HEK293 (cell line): ENCODE measurements around the gene STK32A.

ENCODE experiments used
- CTCF ChIA-PET: fragments of 350-600 bp; formaldehyde crosslinking; extraction: SDS; loops from one replicate; lab custom pipeline; 2021; ENCODE audit warnings: antibody characterized with exemption; lab: Yijun Ruan, JAX
- POLR2A ChIA-PET: fragments of 300-600 bp; formaldehyde crosslinking; extraction: SDS; loops from one replicate; lab custom pipeline; 2020; ENCODE audit warnings: antibody characterized with exemption, inconsistent platforms; lab: Yijun Ruan, JAX
- H3K27ac ChIP-seq: fragments of 200-500 bp; sonication (Bioruptor generic); 2 replicates; pipeline ENCODE4 v1.5.1; 2014; ENCODE audit warnings: low read depth, low read length, control low read depth, inconsistent platforms; ENCODE audit errors: extremely low read depth
- H3K36me3 ChIP-seq, 2 experiments: fragments of 200-500 bp in 1 of 2; sonication (Bioruptor generic) in 1 of 2; 1 replicate in 1 of 2; 2 replicates in 1 of 2; pipeline ENCODE4 v1.5.1; 2014 to 2017; ENCODE audit warnings: inconsistent platforms in 2 of 2, low read length in 2 of 2; ENCODE audit not compliant: control insufficient read depth in 2 of 2, insufficient read depth in 1 of 2
- H3K4me1 ChIP-seq: fragments of 200-500 bp; sonication (Bioruptor generic); 2 replicates; pipeline ENCODE4 v1.5.1; 2014; ENCODE audit warnings: mild to moderate bottlenecking, low read length, inconsistent platforms; ENCODE audit not compliant: control insufficient read depth, insufficient read depth
- H3K4me3 ChIP-seq: 2 replicates; pipeline ENCODE4 v1.5.1; 2011; ENCODE audit warnings: low read depth, mild to moderate bottlenecking, control low read depth, low read length, moderate library complexity
- H3K9me3 ChIP-seq: fragments of 200-500 bp; sonication (Bioruptor generic); 2 replicates; pipeline ENCODE4 v1.5.1; 2014; ENCODE audit warnings: low read depth, low read length, inconsistent platforms; ENCODE audit not compliant: control insufficient read depth, insufficient read depth
- ELK4 ChIP-seq: IDR thresholded peaks from 2 replicates; pipeline ENCODE4 v1.6.1; 2011; ENCODE audit warnings: mild to moderate bottlenecking, low read depth, low read length, borderline replicate concordance
- GLI4 ChIP-seq: fragments of 450-650 bp; formaldehyde crosslinking; IDR thresholded peaks from 2 replicates; pipeline ENCODE4 v1.5.1; 2016; ENCODE audit warnings: missing biosample characterization, missing genetic modification characterization
- PBX3 ChIP-seq: sonication (generic); formaldehyde crosslinking; IDR thresholded peaks from 2 replicates; pipeline ENCODE4 v1.8.1; 2022; ENCODE audit warnings: mild to moderate bottlenecking, moderate library complexity, missing genetic modification reagents
- PRDM6 ChIP-seq: fragments of 450-650 bp; formaldehyde crosslinking; IDR thresholded peaks from 2 replicates; pipeline ENCODE4 v1.5.1; 2017; ENCODE audit warnings: missing biosample characterization, missing genetic modification characterization
- YY1 ChIP-seq: fragments of 450-650 bp; formaldehyde crosslinking; IDR thresholded peaks from 2 replicates; pipeline ENCODE4 v1.5.1; 2018; ENCODE audit warnings: missing biosample characterization, missing genetic modification characterization
- ZFP41 ChIP-seq: fragments of 450-650 bp; formaldehyde crosslinking; IDR thresholded peaks from 2 replicates; pipeline ENCODE4 v1.5.1; 2016; ENCODE audit warnings: missing biosample characterization, missing genetic modification characterization, borderline replicate concordance
- ZNF148 ChIP-seq: fragments of 450-650 bp; formaldehyde crosslinking; IDR thresholded peaks from 2 replicates; pipeline ENCODE4 v1.5.0; 2017; ENCODE audit warnings: missing biosample characterization, missing genetic modification characterization, borderline replicate concordance
- ZNF335 ChIP-seq: fragments of 450-650 bp; formaldehyde crosslinking; conservative IDR thresholded peaks from 2 replicates; pipeline ENCODE4 v1.5.1; 2016; ENCODE audit warnings: missing biosample characterization, missing genetic modification characterization
- ZNF394 ChIP-seq: fragments of 450-650 bp; formaldehyde crosslinking; IDR thresholded peaks from 2 replicates; pipeline ENCODE4 v1.5.1; 2016; ENCODE audit warnings: missing biosample characterization, missing genetic modification characterization, mild to moderate bottlenecking, moderate library complexity, borderline replicate concordance
- ZNF473 ChIP-seq: fragments of 450-650 bp; formaldehyde crosslinking; IDR thresholded peaks from 2 replicates; pipeline ENCODE4 v1.5.1; 2017; ENCODE audit warnings: missing biosample characterization, missing genetic modification characterization
- ZNF48 ChIP-seq: fragments of 450-650 bp; formaldehyde crosslinking; IDR thresholded peaks from 2 replicates; pipeline ENCODE4 v1.5.1; 2016; ENCODE audit warnings: missing biosample characterization, missing genetic modification characterization
- ZNF529 ChIP-seq: fragments of 450-650 bp; formaldehyde crosslinking; IDR thresholded peaks from 2 replicates; pipeline ENCODE4 v1.5.1; 2017; ENCODE audit warnings: missing genetic modification characterization, missing biosample characterization; ENCODE audit not compliant: insufficient replicate concordance
- ZNF561 ChIP-seq: fragments of 450-650 bp; IDR thresholded peaks from 2 replicates; pipeline ENCODE4 v1.5.1; 2018; ENCODE audit warnings: missing biosample characterization, missing genetic modification characterization, borderline replicate concordance
- ZNF645 ChIP-seq: fragments of 450-650 bp; formaldehyde crosslinking; IDR thresholded peaks from 2 replicates; pipeline ENCODE4; 2016; ENCODE audit warnings: missing biosample characterization, missing genetic modification characterization
- ZNF654 ChIP-seq: fragments of 450-650 bp; formaldehyde crosslinking; IDR thresholded peaks from 2 replicates; pipeline ENCODE4 v1.5.1; 2016; ENCODE audit warnings: low read depth, missing biosample characterization, missing genetic modification characterization
- ZNF660 ChIP-seq: fragments of 450-650 bp; IDR thresholded peaks from 2 replicates; pipeline ENCODE4 v1.5.1; 2018; ENCODE audit warnings: missing biosample characterization, mild to moderate bottlenecking, missing genetic modification characterization
- ZNF677 ChIP-seq: fragments of 450-650 bp; IDR thresholded peaks from 2 replicates; pipeline ENCODE4 v1.5.0; 2018; ENCODE audit warnings: missing biosample characterization, mild to moderate bottlenecking, missing genetic modification characterization, moderate library complexity
- ZNF704 ChIP-seq: fragments of 450-650 bp; formaldehyde crosslinking; IDR thresholded peaks from 2 replicates; pipeline ENCODE4 v1.5.1; 2016; ENCODE audit warnings: missing biosample characterization, missing genetic modification characterization
- ZNF791 ChIP-seq: fragments of 450-650 bp; formaldehyde crosslinking; IDR thresholded peaks from 2 replicates; pipeline ENCODE4 v1.5.1; 2016; ENCODE audit warnings: missing biosample characterization, missing genetic modification characterization
- ZNF792 ChIP-seq: fragments of 450-650 bp; formaldehyde crosslinking; IDR thresholded peaks from 2 replicates; pipeline ENCODE4 v1.5.1; 2016; ENCODE audit warnings: missing biosample characterization, missing genetic modification characterization

Gene STK32A

GRCh38 chr5:147317978-147318684, 83.3 kb downstream of the STK32A start:
- CTCF ChIA-PET = interaction anchor here (0.6 kb wide), 2 partner anchors 83 to 421 kb away, joined by 3 to 4 read pairs; no protein-coding TSS in a partner anchor
- Histone ChIP-seq H3K4me1 (no peaks in the 10 kb centered on the region), H3K9me3 (no peaks in the 10 kb centered on the region), H3K27ac (no peak overlapping the region), H3K4me3 (no peak overlapping the region), H3K36me3 (no peaks in the 10 kb centered on the region)
- POLR2A ChIA-PET = no interaction called here
- no peak for TF ChIP-seq YY1 (tag by site-specific recombination)
- no peak for TF ChIP-seq PBX3 (CRISPR knock-in tag)
- TF ChIP-seq ZNF704 = no peak
- TF ChIP-seq ZNF473 (tag by site-specific recombination) = no peak
- TF ChIP-seq ZNF561 = no peak
- TF ChIP-seq ZNF654 (tag by site-specific recombination) = no peak
- TF ChIP-seq ZNF48 = no peak
- no peak for TF ChIP-seq ZNF645 (tag by site-specific recombination)
- TF ChIP-seq ZNF335 (tag by site-specific recombination) = no peak
- TF ChIP-seq ZNF529 (tag by site-specific recombination) = no peak
- TF ChIP-seq ZNF677 (tag by site-specific recombination) = no peak
- TF ChIP-seq ELK4 = no peak
- TF ChIP-seq ZNF394 (tag by site-specific recombination) = no peak
- no peak for TF ChIP-seq ZNF791 (tag by site-specific recombination)
- no peak for TF ChIP-seq ZNF660 (tag by site-specific recombination)
- TF ChIP-seq ZNF148 (tag by site-specific recombination) = no peak
- TF ChIP-seq ZNF792 (tag by site-specific recombination) = no peak
- no peak for TF ChIP-seq PRDM6 (tag by site-specific recombination)
- TF ChIP-seq GLI4 (tag by site-specific recombination) = no peak
- no peak for TF ChIP-seq ZFP41 (tag by site-specific recombination)
